ENCODE measurements around the gene NPIPA1.
"Not testable (repeated sequence)": the region's sequence is repeated elsewhere in the genome, so short reads cannot be mapped to it uniquely, and the experiment has no call there.

Gene NPIPA1

DNA sequence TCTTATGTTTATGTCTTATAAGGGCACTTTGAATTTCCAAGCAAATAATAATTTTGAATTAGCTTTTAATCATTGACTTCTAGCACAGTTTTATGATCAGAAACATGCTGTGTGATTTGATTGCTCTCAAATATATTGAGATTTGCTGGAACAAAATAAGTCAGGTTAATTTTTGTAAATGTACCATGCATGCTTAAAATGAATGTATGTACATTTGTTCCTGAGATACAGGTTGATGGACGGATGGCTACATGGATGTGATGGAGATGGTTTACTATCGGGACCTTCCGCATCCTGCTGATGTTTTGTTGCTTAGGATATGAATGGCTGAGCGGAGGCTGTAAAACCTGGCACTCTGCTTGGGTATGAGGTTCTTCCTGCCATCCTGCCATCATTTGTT is at the start of gene NPIPA1:
NPIPA1 (plus strand) TSS at position 301 of the 400 bp plus-strand sequence; CDS start at position 301, 0 bp downstream.
- DNase-seq: not testable (repeated sequence)

DNA sequence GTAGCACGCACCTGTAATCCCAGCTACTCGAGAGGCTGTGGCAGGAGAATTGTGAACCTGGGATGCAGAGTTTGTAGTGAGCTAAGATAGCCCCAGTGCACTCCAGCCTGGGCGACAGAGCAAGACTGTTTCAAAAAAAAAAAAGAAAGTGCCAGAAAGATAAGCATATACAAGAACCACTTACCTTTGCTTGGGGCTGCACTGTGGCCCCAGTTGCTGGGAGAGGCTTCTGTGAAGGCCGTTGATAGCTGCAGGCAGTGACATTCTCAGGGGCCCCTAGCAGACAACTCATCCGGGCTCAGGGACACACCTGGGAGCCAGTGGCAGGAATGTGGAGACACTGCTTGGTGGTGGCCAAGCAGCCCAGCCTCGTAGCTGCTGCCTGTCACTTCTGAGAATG is 45.1 kb upstream of the NPIPA1 start:
- DNase-seq: not testable (repeated sequence)

DNA sequence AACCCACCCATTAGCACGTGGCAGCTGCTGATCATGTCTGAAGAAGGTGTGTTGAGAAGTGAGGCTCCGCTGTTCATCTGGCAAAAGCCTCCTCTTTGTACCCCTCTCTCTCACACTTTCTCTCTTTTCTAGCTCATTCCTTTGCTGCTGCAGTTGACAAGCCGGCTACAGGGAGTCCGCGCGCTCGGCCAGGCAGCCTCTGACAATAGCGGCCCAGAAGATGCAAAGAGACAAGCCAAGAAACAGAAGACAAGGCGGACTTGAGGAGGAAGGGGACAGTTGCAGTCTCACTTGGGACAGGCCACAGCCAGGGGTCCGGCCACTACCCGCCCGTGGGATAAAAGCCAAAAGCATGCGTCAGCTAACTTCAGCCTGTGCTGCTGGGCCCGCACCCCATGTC is 41.9 kb upstream of the NPIPA1 start:
- DNase-seq: not testable (repeated sequence)

DNA sequence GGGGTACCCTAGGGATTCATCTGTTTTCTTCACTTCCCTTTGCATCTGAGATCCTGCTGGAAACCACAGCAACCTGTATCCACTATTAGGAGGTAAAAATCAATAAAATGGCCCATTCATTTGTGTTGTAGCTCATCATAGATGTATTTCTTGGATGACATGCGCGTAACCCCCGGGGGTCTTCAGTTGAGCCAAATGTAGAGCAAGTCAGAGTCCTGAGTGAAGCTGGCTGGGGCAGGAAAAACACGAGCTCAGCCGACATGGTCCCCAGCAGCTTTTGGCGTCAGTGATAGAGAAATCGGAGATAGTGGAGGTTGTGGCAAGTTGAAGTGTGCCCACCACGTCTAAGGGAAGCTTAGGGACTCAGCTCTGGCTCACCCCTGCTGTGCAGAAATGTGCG is 41.2 kb upstream of the NPIPA1 start:
- not testable (repeated sequence) for DNase-seq

DNA sequence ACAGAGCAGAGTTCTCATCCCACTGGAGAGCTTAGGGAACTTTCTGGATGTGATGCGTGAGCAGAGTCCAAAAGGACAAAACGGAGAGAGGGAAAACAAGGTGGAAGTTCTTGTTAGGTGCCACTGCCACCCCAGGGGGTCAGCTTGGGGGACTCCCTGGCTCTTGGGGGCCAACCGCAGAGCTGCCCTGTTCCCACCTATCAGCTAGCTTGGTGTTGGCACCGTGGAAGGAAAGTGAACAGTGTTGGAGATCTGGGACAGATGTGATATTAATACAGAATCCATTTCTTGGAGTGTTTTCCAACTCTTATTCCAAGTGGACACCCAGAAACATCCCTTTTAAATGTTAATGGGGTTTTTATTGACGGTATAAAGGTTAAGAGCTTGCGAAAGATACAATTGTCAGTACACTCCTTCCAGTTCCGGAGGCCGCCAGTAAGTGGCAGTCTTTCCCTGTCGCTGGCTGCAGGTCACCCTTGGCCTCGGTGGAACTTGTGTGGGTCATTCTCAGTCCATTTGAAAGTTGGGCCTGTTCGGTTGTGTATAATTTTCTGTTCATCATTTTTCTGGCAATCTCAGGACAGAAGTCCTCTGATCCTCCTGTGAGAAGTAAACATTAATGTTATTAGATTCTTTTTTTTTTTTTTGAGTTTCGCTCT is 40.1 kb upstream of the NPIPA1 start:
- DNase-seq: not testable (repeated sequence)

DNA sequence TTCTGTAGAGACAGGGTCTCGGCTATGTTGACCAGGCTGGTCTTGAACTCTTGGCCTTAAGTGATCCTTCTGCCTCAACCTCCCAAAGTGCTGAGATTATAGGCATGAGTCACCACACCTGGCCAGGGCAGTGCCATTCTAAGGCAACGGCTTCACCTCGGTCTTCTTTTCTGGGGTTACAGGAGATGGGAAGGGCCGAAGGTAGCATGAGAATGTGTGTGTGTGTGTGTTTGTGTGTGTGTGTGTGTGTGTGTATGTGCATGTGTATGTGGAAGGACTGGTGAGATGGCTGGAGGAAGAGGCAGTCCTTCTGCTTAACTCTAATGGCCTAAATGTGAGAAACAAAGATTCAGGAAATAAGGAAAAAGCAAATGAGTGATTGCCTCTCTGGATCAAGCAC is 39.1 kb upstream of the NPIPA1 start:
- not testable (repeated sequence) for DNase-seq

DNA sequence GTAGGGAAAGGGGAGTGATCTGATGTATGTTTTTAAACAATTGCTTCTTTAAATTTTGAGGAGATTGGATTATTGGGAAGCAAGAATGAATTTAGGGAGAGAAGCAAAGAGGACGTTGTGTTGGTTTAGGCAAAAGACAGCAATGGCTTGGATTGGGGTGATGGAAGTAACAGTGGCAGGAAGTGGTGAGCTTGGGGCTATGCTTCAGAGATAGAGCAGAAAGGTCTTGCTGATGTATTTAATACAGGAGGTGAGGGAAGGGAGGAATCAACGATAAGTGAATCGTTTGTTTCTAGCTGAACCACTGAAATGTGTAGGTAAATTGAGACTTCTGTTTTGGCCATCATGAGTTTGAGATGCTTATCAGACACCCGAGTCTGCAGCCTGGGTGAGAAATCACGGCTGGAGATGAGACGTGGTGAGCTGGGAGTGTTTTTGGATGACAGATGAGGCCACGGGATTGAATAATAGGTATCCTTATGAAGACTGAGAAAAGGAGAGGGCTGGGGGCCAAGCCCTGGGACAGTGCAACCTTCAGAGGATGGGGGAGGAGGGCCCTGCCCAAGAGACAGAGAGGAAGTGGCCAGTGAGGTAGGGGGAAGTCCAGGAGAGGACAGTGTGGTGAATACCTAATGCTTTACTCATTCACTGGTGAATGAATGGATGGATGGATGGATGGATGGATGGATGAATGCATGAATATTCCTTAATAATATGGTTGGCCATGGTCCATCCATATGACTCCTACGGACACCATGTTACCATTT is 33.9 kb upstream of the NPIPA1 start:
- not testable (repeated sequence) for DNase-seq

DNA sequence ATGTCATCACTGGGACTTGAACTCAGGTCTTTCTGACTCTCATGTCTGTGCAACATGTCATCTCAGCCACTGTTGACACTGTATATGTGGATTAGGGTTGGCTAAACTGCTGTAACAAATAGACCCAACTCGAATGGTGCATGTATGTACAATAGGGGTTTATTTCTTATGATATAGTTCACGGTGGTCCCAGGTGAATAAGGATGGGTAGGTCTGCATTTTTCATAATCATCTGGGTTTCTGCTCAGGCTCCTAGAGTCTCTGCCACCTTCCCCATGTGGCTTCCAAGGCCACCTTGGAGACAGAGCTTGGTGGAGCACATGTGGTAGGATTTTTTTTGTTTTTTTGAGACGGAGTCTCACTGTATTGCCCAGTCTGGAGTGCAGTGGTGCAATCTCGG is 27.5 kb upstream of the NPIPA1 start:
- DNase-seq: not testable (repeated sequence)

DNA sequence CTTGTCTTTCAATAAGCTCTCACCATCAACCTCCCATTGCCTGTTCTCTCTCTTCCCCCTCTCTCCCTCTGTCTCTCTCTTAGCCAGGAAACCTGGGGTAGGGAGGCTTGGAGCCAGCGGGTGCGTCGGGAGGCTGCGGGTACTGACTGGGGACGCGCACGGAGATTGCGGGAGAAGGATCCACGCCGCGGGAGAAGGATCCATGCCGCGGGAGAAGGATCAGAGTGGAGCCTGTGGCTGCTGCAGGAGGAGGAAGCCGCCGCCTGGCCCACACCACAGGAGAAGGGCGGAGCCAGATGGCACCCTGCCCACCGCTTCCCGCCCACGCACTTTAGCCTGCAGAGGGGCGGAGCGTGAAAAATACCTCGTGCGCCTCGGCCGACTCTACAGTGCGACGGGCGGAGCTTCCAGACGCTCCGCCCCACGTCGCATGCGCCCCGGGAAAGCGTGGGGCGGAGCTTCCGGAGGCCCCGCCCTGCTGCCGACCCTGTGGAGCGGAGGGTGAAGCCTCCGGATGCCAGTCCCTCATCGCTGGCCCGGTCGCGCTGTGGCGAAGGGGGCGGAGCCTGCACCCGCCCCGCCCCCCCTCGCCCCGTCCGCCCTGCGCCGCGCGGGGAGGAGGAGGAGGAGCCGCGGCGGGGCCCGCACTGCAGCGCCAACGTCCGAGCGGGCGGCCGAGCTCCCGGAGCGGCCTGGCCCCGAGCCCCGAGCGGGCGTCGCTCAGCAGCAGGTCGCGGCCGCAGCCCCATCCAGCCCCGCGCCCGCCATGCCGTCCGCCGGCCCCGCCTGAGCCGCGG is 26.2 kb upstream of the NPIPA1 start:
- DNase-seq: not testable (repeated sequence)

DNA sequence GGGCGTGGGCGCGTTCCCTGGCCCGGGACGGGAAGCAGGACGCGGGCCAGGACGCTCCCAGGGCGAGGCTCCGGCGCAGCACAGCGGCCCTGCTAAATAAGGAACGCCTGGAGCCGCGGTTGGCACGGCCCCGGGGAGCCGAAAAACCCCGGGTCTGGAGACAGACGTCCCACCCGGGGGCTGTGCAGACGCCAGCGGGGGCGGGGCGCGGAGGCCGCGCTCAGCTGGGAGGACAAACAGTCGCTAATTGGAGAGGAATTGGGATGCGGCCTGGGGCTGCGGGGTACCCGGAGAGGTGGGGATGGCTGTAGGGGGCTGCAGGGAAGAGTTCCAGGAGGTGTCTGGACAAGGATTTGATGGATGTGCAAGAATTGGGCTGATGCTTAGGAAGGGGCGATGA is 25.3 kb upstream of the NPIPA1 start:
- DNase-seq: not testable (repeated sequence)

DNA sequence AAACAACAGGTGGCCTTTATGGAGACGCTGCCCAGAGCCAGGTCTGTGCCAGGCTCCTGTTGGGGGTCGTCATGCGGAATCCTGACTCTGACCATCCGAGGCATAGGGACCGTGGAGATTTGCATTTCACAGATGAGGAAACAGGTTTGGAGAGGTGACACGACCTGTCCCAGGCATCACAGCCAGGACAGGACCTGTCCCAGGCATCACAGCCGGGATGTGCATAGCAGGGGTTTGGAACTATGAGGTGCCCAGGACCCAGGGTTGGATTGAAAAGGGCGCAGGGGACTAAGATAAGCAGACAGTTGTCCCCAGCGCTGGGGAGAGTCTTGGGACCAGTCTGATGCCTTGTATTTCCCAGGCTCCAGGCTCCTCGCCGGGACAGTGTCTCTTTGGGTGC is 24.7 kb upstream of the NPIPA1 start:
- not testable (repeated sequence) for DNase-seq

DNA sequence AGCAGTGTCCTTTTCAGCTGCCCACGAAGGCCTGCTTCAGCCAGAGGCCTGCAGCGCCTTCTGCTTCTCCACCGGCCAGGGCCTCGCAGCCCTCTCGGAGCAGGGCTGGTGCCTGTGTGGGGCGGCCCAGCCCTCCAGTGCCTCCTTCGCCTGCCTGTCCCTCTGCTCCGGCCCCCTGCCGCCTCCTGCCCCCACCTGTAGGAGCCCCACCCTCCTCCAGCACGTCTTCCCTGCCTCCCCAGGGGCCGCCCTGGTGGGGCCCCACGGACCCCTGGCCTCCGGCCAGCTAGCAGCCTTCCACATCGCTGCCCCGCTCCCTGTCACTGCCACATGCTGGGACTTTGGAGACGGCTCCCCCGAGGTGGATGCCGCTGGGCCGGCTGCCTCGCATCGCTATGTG is 18.7 kb upstream of the NPIPA1 start:
- DNase-seq: not testable (repeated sequence)

DNA sequence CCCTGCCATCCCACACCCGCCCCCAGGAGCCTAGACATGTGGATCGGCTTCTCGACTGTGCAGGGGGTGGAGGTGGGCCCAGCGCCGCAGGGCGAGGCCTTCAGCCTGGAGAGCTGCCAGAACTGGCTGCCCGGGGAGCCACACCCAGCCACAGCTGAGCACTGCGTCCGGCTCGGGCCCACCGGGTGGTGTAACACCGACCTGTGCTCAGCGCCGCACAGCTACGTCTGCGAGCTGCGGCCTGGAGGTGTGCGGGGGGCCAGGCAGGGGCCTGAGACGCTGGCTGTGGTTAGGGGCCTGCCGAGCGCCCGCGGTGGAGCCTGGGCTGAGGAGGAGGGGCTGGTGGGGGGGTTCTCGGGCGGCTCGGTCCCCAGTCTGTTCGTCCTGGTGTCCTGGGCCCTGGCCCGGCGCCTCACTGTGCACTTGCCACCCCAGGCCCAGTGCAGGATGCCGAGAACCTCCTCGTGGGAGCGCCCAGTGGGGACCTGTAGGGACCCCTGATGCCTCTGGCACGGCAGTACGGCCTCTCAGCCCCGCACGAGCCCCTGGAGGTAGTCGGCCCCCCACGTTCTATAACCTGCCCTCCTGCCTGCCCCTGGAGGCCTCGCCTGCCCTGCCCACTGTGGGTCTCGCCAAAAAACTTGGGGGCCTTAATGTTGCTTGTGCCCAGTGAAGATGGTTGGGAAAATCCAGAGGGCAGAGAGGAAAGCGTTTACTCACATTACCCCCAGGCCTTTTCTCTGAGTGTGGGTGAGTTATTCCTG is 17.2 kb upstream of the NPIPA1 start:
- not testable (repeated sequence) for DNase-seq

DNA sequence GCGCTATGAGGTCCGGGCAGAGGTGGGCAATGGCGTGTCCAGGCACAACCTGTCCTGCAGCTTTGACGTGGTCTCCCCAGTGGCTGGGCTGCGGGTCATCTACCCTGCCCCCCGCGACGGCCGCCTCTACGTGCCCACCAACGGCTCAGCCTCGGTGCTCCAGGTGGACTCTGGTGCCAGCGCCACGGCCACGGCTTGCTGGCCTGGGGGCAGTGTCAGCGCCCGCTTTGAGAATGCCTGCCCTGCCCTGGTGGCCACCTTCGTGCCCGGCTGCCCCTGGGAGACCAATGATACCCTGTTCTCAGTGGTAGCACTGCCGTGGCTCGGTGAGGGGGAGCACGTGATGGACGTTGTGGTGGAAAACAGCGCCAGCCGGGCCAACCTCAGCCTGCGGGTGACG is 15.0 kb upstream of the NPIPA1 start:
- DNase-seq: not testable (repeated sequence)

DNA sequence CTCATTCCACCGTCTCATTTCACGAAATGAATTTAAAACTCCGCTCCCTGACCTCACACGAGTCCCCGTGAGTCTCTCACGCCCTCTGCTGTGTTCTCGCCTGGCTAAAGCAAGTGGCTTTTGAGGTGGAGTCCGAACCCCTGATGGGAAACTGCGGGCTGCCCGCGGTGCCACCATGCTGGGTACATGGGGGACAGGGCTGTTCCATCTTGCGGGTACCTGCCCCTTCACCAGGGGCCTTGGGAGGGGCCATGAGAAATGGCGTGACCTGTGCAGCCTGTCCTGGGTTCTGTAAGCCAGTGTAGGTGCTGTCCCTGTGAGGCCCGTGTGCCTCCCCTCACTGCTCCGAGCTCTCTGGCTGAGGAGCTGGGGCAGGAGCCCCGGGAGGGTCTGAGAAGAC is 14.3 kb upstream of the NPIPA1 start:
- not testable (repeated sequence) for DNase-seq

DNA sequence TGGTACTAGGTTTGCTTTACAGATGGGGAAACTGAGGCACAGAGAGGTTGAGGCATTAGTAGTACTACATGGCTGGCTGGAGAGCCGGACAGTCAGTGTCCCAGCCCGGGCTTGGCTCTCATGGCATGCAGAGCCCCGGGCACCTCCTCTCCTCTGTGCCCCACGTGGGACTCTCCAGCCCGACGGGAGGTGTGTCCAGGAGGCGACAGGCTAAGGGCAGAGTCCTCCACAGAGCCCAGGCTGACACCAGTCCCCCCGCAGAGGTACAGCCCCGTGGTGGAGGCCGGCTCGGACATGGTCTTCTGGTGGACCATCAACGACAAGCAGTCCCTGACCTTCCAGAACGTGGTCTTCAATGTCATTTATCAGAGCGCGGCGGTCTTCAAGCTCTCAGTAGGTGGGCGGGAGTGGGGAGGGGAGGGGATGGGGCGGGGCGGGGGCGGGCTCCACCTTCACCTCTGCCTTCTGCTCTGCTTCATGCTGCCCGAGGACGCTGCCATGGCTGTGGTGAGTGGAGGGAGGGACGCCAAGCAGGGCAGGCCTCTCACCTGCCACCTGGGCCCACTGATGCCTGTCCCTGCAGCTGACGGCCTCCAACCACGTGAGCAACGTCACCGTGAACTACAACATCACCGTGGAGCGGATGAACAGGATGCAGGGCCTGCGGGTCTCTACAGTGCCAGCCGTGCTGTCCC is 13.7 kb upstream of the NPIPA1 start:
- not testable (repeated sequence) for DNase-seq

DNA sequence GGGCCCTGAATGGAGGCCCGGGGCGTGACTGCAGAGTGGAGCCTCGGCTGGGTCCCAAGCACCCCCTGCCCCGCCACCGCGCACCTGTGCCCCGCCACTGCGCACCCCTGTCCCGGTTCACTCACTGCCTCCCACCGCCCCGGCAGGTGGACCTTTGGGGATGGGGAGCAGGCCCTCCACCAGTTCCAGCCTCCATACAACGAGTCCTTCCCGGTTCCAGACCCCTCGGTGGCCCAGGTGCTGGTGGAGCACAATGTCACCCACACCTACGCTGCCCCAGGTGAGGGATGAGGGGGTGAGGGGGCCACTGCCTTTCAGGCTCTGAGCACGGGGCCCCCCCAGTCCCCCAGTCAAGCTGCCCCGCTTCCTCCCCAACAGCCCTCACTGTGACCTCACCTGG is 12.9 kb upstream of the NPIPA1 start:
- DNase-seq: not testable (repeated sequence)

DNA sequence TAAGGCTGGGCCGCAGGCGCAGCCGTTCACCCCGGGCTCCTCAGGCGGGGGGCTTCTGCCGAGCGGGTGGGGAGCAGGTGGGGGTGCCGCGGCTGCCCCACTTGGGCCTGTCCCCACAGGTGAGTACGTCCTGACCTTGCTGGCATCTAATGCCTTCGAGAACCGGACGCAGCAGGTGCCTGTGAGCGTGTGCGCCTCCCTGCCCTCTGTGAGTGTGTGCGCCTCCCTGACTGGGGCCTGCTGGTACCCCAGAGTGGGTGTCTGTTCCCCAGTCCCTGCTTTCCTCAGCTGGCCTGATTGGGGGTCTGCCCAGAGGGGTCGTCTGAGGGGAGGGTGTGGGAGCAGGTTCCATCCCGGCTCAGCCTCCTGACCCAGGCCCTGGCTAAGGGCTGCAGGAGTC is 12.3 kb upstream of the NPIPA1 start:
- DNase-seq: not testable (repeated sequence)

DNA sequence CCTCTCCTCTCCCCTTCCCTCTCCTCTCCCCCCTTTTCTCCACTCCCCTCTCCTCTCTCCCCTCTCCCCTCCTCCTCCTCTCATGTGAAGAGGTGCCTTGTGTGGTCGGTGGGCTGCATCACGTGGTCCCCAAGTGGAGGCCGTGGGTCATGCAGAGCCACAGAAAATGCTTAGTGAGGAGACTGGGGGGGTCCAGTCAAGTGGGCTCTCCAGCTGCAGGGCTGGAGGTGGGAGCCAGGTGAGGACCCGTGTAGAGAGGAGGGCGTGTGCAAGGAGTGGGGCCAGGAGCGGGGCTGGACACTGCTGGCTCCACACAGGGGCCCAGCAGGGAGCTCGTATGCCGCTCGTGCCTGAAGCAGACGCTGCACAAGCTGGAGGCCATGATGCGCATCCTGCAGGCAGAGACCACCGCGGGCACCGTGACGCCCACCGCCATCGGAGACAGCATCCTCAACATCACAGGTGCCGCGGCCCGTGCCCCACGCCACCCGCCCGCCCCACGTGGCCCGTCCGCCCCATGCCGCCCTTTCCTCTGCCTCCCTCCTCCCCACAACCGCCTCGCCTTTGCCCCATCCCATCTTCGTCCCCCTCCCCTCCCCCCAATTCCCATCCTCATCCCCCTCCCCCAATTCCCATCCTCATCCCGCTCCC is 9.1 kb upstream of the NPIPA1 start:
- DNase-seq: not testable (repeated sequence)

DNA sequence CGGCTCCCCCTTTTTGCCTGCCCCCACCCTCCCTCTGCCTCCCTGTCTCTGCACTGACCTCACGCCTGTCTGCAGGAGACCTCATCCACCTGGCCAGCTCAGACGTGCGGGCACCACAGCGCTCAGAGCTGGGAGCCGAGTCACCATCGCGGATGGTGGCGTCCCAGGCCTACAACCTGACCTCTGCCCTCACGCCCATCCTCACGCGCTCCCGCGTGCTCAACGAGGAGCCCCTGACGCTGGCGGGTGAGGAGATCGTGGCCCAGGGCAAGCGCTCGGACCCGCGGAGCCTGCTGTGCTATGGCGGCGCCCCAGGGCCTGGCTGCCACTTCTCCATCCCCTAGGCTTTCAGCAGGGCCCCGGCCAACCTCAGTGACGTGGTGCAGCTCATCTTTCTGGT is 8.1 kb upstream of the NPIPA1 start:
- DNase-seq: not testable (repeated sequence)

DNA sequence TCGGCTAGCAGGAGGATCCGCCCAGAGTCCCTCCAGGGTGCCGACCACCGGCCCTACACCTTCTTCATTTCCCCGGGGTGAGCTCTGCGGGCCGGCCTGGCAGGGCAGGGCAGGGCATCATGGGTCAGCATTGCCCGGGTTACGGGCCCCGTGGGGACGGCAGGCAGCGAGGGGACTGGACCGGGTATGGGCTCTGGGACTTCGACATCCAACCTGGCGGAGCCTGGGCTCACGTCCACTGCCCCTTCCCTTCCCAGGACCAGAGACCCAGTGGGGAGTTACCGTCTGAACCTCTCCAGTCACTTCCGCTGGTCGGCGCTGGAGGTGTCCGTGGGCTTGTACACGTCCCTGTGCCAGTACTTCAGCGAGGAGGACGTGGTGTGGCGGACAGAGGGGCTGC is 7.0 kb upstream of the NPIPA1 start:
- DNase-seq: not testable (repeated sequence)

All from inflammatory macrophage treated with lipopolysaccharide for 4 hours (primary cell).